Neuronal stem cell (in vitro differentiated cells): ENCODE measurements around the gene GDI1.
A peak's percentile ranks its signal among the peaks of the same experiment; 100 is the strongest.

Experiments
- DNase-seq: peaks from one replicate; pipeline ENCODE4 v3.0.0-alpha.2; 2013; ENCODE audit warnings: low spot score
- H2AFZ ChIP-seq: one replicate; pipeline ENCODE4 v1.6.1; 2013; ENCODE audit warnings: mild to moderate bottlenecking, low read length, inconsistent platforms
- H2AK5ac ChIP-seq: 2 replicates; pipeline ENCODE4 v1.6.1; 2013; ENCODE audit warnings: low read depth, mild to moderate bottlenecking, inconsistent platforms, low read length, moderate library complexity, mixed read lengths
- H2BK120ac ChIP-seq: 2 replicates; pipeline ENCODE4 v1.6.1; 2013; ENCODE audit warnings: low read depth, mild to moderate bottlenecking, inconsistent platforms, low read length, moderate library complexity, mixed read lengths
- H2BK12ac ChIP-seq: one replicate; pipeline ENCODE4 v1.6.1; 2013; ENCODE audit warnings: low read length, inconsistent platforms
- H2BK15ac ChIP-seq: 2 replicates; pipeline ENCODE4 v1.6.1; 2013; ENCODE audit warnings: mild to moderate bottlenecking, low read length, inconsistent platforms, mixed read lengths
- H2BK5ac ChIP-seq: one replicate; pipeline ENCODE4 v1.6.1; 2013; ENCODE audit warnings: inconsistent platforms, mild to moderate bottlenecking, low read length, moderate library complexity
- H3K14ac ChIP-seq: one replicate; pipeline ENCODE4 v1.6.1; 2013; ENCODE audit warnings: low read length, inconsistent platforms
- H3K18ac ChIP-seq: 2 replicates; pipeline ENCODE4 v1.6.1; 2013; ENCODE audit warnings: low read length, inconsistent platforms
- H3K23ac ChIP-seq: 2 replicates; pipeline ENCODE4 v1.6.1; 2013; ENCODE audit warnings: low read depth, mild to moderate bottlenecking, mixed read lengths, low read length, inconsistent platforms; ENCODE audit not compliant: poor library complexity
- H3K27ac ChIP-seq: replicated peaks from 3 replicates; pipeline ENCODE4 v1.5.1; 2013; ENCODE audit warnings: low read length, inconsistent platforms
- H3K27me3 ChIP-seq, 3 experiments: 2 replicates each; pipeline ENCODE4 v1.6.1; 2013; ENCODE audit warnings: low read length in 3 of 3, mild to moderate bottlenecking in 2 of 3, inconsistent platforms in 1 of 3, low read depth in 1 of 3, mixed read lengths in 1 of 3, moderate library complexity in 1 of 3; ENCODE audit not compliant: control insufficient read depth in 3 of 3, insufficient read depth in 3 of 3
- H3K36me3 ChIP-seq, 2 donors: replicated peaks in 1 of 2; 2 replicates each; pipeline ENCODE4 v1.6.1; 2013; ENCODE audit warnings: low read length in 2 of 2; ENCODE audit not compliant: control insufficient read depth in 2 of 2, insufficient read depth in 2 of 2
- H3K4ac ChIP-seq: 2 replicates; pipeline ENCODE4 v1.6.1; 2013; ENCODE audit warnings: inconsistent platforms, mild to moderate bottlenecking, low read length, moderate library complexity
- H3K4me1 ChIP-seq, 2 donors: 1 replicate in 1 of 2; 2 replicates in 1 of 2; pipeline ENCODE4 v1.6.1; 2013; ENCODE audit warnings: low read length in 2 of 2, low read depth in 1 of 2; ENCODE audit not compliant: control insufficient read depth in 2 of 2, insufficient read depth in 1 of 2
- H3K4me2 ChIP-seq: one replicate; pipeline ENCODE4 v1.6.1; 2013; ENCODE audit warnings: mild to moderate bottlenecking, low read length, inconsistent platforms; ENCODE audit not compliant: insufficient read depth, poor library complexity, severe bottlenecking
- H3K4me3 ChIP-seq, 2 donors: 2 replicates each; pipeline ENCODE4 v1.5.1; 2013; ENCODE audit warnings: low read length in 2 of 2, mild to moderate bottlenecking in 2 of 2, inconsistent platforms in 1 of 2, moderate library complexity in 1 of 2
- H3K79me1 ChIP-seq: one replicate; pipeline ENCODE4 v1.6.1; 2013; ENCODE audit warnings: low read depth, mild to moderate bottlenecking, inconsistent platforms, low read length, moderate library complexity
- H3K9ac ChIP-seq: one replicate; pipeline ENCODE4 v1.6.1; 2013; ENCODE audit warnings: mild to moderate bottlenecking, low read depth, low read length, inconsistent platforms; ENCODE audit not compliant: poor library complexity
- H3K9me3 ChIP-seq, 2 donors: replicated peaks in 1 of 2; 2 replicates each; pipeline versions ENCODE3 to v1.6.1; 2013; ENCODE audit warnings: low read length in 2 of 2, mild to moderate bottlenecking in 2 of 2, inconsistent platforms in 1 of 2, low read depth in 1 of 2, mixed read lengths in 1 of 2, moderate library complexity in 1 of 2; ENCODE audit not compliant: control insufficient read depth in 2 of 2, insufficient read depth in 1 of 2
- H4K8ac ChIP-seq: one replicate; pipeline ENCODE4 v1.6.1; 2013; ENCODE audit warnings: low read depth, mild to moderate bottlenecking, inconsistent platforms, low read length, moderate library complexity
- H4K91ac ChIP-seq: one replicate; pipeline ENCODE4 v1.6.1; 2013; ENCODE audit warnings: low read length, low read depth, mild to moderate bottlenecking, inconsistent platforms; ENCODE audit not compliant: poor library complexity
- WGBS, 2 donors: extraction: QIAGEN DNeasy Blood & Tissue Kit; methylation state at CpG; one replicate each; pipeline ENCODE4 v1.1.7; 2013; ENCODE audit warnings: missing lambda C conversion rate in 2 of 2, mixed read lengths in 1 of 2; ENCODE audit not compliant: insufficient read length in 2 of 2, insufficient replicate concordance in 1 of 2; ENCODE audit errors: extremely low coverage in 2 of 2; 5-methylcytosine and 5-hydroxymethylcytosine counted together

GDI1 gene

DNA sequence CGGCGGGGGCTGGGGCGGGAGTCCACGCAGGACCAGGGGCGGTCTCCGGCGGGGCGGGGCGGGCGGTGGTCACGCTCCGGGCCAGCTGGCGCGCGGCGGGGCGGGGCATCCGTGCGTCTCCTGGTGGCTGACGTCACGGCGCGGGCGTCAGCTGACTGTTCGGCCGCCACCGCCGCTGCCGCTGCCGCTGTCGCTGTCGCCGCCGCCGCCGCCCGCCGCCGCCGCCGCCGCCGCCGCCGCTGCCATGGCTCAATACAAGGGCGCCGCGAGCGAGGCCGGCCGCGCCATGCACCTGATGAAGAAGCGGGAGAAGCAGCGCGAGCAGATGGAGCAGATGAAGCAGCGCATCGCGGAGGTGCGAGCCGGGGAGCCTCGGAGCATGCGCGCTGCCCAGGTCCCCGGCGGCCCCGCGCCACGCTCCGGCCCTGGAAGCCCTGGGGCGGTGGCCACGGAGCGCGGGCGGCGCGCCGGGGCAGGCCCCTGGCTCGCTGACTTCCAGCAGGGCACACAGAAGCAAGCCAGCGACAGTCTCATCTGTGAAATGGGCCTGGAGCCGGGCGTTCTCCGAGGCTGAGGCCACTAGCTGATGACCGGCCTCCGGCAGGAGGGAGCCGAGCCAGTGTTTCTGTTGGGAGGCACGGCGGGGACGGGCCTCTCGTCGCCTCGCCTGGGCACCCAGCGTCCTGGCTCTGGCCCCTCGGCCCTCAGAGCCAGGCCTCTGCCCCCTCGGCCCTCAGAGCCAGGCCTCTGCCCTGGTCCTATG is 7.2 kb downstream of the GDI1 start, which contains the start of gene FAM50A:
Gene FAM50A (plus strand): TSS at position 150 of the 763 bp plus-strand sequence. CDS start 95 bp downstream, at position 245.
- Histone ChIP-seq H2BK5ac (no peak within 1 kb of the TSS), H2AK5ac (peak within 1 kb of the TSS; percentile 26), H2AFZ (peak within 1 kb of the TSS; percentile 84), H2BK15ac (no peak within 1 kb of the TSS), H4K91ac (no peak within 1 kb of the TSS), H2BK12ac (no peak within 1 kb of the TSS), H3K4ac (no peak within 1 kb of the TSS), H3K9ac (peak within 1 kb of the TSS; percentile 84), H3K27ac (peak within 1 kb of the TSS; percentile 31), H2BK120ac (no peak within 1 kb of the TSS), H3K4me3 (peak within 1 kb of the TSS; percentile 55 to 85), H3K23ac (peak within 1 kb of the TSS; percentile 20), H3K79me1 (peaks cover 7% of the 10 kb centered on the region), H3K27me3 (peaks cover 0 to 6% (median 0%) of the 10 kb centered on the region in 3 experiments), H3K4me1 (peaks cover 0 to 3% of the 10 kb centered on the region in 2 donors), H3K4me2 (peak within 1 kb of the TSS; percentile 77), H4K8ac (peak within 1 kb of the TSS; percentile 17), H3K9me3 (no peaks in the 10 kb centered on the region), H3K18ac (peak within 1 kb of the TSS; percentile 83), H3K36me3 (peaks cover 23 to 55% of the 10 kb centered on the region in 2 donors), H3K14ac (peak within 1 kb of the TSS; percentile 21)
- no CpG with 5 or more reads among the region's 94 CpGs for WGBS, 2 donors
- DNase-seq = no peak

- Histone ChIP-seq H3K9me3 (no peaks in the 10 kb centered on the region), H3K14ac (peak overlapping the region; percentile 21), H3K9ac (peak overlapping the region; percentile 70), H3K4me2 (peak overlapping the region; percentile 77), H3K4me1 (peaks cover 0 to 3% of the 10 kb centered on the region in 2 donors), H3K79me1 (peaks cover 4% of the 10 kb centered on the region), H3K4me3 (peak overlapping the region; percentile 55 to 85), H3K18ac (no peak overlapping the region), H3K36me3 (peaks cover 22 to 54% of the 10 kb centered on the region in 2 donors), H4K8ac (no peak overlapping the region), H2AFZ (no peak overlapping the region), H3K4ac (no peak overlapping the region), H3K27me3 (peaks cover 0 to 8% (median 0%) of the 10 kb centered on the region in 3 experiments), H2BK120ac (no peak overlapping the region), H4K91ac (no peak overlapping the region), H2BK5ac (no peak overlapping the region), H2BK15ac (no peak overlapping the region), H3K27ac (no peak overlapping the region), H2BK12ac (no peak overlapping the region), H2AK5ac (peak overlapping the region; percentile 26), H3K23ac (no peak overlapping the region)
- no peak for DNase-seq
- no CpG with 5 or more reads among the region's 13 CpGs for WGBS, 2 donors
Observed at GRCh38 chrX:154444755-154445246, 7.8 kb downstream of the GDI1 start.

GRCh38 chrX:154445776-154446175 is 8.8 kb downstream of the GDI1 start:
- Histone ChIP-seq H3K9ac (no peak overlapping the region), H3K36me3 (peaks cover 26 to 52% of the 10 kb centered on the region in 2 donors)
- WGBS, 2 donors = no CpG with 5 or more reads among the region's 16 CpGs

GRCh38 chrX:154446430-154446829 is 9.5 kb downstream of the GDI1 start:
- no peak overlapping the region for H2AK5ac ChIP-seq
- no peak overlapping the region for H3K18ac ChIP-seq
- H3K23ac ChIP-seq = no peak overlapping the region
- no peak overlapping the region for H2AFZ ChIP-seq
- no peak for DNase-seq
- H3K14ac ChIP-seq = no peak overlapping the region
- H3K9ac ChIP-seq = no peak overlapping the region
- no peak overlapping the region for H2BK15ac ChIP-seq
- no peak overlapping the region for H3K27ac ChIP-seq
- no peak overlapping the region for H3K4ac ChIP-seq
- no peak overlapping the region for H4K91ac ChIP-seq
- WGBS, 2 donors = no CpG with 5 or more reads among the region's 12 CpGs
- H3K4me3 ChIP-seq = no peak overlapping the region
- no peak overlapping the region for H3K4me2 ChIP-seq
- no peak overlapping the region for H2BK12ac ChIP-seq
- H3K4me1 ChIP-seq = peaks cover 0 to 3% of the 10 kb centered on the region in 2 donors
- H2BK5ac ChIP-seq = no peak overlapping the region
- H3K79me1 ChIP-seq = peaks cover 4% of the 10 kb centered on the region
- H2BK120ac ChIP-seq = no peak overlapping the region
- H4K8ac ChIP-seq = no peak overlapping the region
- no peaks in the 10 kb centered on the region for H3K9me3 ChIP-seq
- H3K27me3 ChIP-seq = peaks cover 0 to 8% (median 0%) of the 10 kb centered on the region in 3 experiments
- H3K36me3 ChIP-seq = peaks cover 22 to 46% of the 10 kb centered on the region in 2 donors

More at GRCh38 chrX:154445776-154446175, 8.8 kb downstream of the GDI1 start:
- H4K8ac ChIP-seq = no peak overlapping the region
- no peak overlapping the region for H3K4me2 ChIP-seq
- H3K4me3 ChIP-seq = no peak overlapping the region
- no peak overlapping the region for H3K14ac ChIP-seq
- no peak overlapping the region for H3K18ac ChIP-seq
- H2AK5ac ChIP-seq = no peak overlapping the region
- no peak overlapping the region for H2BK120ac ChIP-seq
- peaks cover 0 to 8% (median 0%) of the 10 kb centered on the region in 3 experiments for H3K27me3 ChIP-seq
- H3K4me1 ChIP-seq = peaks cover 0 to 3% of the 10 kb centered on the region in 2 donors
- H3K9me3 ChIP-seq = no peaks in the 10 kb centered on the region
- peaks cover 4% of the 10 kb centered on the region for H3K79me1 ChIP-seq
- H4K91ac ChIP-seq = no peak overlapping the region
- H3K23ac ChIP-seq = no peak overlapping the region
- H2BK5ac ChIP-seq = no peak overlapping the region
- H2BK15ac ChIP-seq = no peak overlapping the region
- H2BK12ac ChIP-seq = no peak overlapping the region
- no peak for DNase-seq
- no peak overlapping the region for H3K27ac ChIP-seq
- no peak overlapping the region for H2AFZ ChIP-seq
- no peak overlapping the region for H3K4ac ChIP-seq
